NAMALWA (cell line): ENCODE results near the gene UBN2.
A peak's percentile ranks its signal among the peaks of the same experiment; 100 is the strongest.
"Not testable (repeated sequence)": the region's sequence is repeated elsewhere in the genome, so short reads cannot be mapped to it uniquely, and the experiment has no call there.

Source experiments
- DNase-seq: peaks from one replicate; pipeline ENCODE4 v3.0.0-alpha.2; 2015; ENCODE audit warnings: low spot score

The UBN2 gene

DNA sequence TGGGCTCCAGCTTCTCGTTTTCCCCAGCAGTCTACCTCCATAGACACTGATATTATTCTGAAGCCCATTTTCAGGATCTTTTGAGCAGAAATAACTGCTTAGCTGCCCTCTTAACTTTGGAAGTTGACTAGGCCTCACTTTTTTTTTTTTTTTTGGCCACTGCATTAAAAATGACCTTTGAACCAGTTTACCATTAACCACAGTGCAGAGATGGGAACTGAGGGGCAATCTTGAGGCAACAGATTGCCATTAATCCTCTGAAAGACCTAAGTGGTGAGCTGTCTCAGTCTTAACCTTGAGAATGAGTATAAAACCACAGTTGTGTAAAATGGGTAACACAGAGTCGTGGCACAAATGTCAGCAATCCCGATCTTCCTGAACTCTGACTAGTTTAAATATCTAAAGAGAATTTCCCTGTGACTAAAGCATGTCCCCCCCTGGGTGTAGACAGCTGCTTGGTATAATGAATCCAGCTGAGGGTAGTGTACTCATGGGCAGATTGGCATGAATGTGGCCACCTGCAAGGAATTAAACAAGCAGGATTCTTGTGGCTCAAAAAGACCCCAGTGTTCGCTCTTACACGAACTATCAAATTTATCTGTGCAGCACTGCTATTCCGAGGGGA is 64.0 kb downstream of the UBN2 start:
- no peak for DNase-seq

- DNase-seq, result no peak
Observed at GRCh38 chr7:139297795-139298194, 66.8 kb downstream of the UBN2 start.

DNA sequence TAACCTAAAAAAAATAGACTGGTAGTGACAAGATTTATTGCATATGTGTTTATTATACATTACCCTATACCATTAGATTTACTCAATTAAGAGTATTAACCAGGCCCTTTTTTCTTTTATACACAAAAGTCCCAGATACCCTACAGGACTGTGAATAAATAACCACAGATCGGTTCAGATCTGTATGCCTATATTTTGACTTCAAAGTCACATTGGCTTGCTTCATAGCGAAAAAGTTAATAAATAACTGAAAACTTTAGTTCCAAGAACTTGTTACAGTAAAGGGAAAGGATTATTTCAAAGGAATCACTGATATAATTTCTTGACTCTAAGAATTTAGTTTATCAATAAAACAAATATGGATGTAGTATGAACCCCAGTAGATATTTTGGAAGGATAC is 68.3 kb downstream of the UBN2 start:
- no peak for DNase-seq

DNA sequence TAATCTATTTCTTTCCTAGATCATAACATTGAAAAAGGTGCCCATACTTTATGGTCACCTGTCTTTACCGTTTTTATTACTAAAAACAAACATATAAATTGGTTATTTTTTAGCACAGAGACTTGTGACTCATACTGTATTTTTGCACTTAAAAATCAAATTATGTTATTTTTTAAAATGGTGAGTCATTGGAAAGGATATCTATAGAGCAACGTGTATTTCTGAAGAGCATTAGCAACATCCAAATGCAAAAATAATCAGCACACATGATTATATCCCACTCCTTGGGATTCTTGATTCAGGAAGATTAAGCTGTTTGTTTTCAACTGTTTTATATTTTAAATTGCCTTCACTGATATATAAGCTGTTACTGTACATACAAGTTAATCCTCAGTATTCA is 69.4 kb downstream of the UBN2 start:
- no peak for DNase-seq

GRCh38 chr7:139304517-139304916 is 73.5 kb downstream of the UBN2 start:
- no peak for DNase-seq

GRCh38 chr7:139317939-139318505 is 87.0 kb downstream of the UBN2 start:
- DNase-seq, result no peak

DNA sequence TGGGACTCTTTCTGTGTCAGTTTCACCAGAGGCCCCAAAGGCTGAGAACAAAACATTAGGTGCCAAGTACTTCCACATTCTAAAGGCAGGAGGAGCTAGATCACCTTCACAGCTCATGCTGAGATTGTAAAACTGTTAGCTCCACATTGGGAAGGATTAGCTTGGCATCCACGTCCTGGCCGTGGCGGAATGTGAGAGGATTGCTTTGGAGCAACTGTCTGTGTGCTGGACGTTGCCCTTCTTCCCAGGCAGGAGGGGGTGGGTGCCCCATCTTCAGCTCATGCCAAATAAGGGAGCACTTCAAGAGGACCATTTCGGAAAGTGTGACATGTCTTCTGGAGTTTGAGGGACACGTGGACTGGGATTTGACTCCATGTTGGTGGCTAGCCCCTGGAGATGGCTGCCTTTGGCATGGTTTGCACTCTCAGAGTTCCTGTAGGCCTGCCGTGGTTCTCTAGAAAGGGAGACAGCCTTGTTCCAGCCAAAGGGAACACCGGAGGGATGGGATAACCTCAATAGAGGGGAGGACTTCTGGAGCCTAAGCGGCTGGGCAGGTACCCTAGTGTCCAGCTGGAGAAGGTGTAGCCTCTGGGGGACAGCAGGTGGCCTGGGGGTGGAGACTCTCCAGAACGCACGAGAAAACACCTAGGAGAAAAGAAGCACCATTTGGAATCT is 90.2 kb downstream of the UBN2 start:
- peak; percentile 53 for DNase-seq

DNA sequence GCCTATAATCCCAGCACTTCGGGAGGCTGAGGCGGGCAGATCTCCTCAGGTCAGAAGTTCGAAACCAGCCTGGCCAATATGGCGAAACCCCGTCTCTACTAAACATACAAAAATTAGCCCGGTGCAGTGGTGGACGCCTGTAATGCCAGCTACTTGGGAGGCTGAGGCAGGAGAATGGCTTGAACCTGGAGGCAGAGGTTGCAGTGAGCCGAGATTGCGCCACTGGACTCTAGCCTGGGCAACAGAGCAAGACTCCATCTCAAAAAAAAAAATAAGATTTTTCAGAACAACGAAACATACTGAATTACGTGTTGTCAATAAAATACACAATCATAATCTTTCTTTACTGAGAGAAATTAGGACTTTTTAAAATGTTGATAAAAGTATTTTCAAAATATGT is 93.7 kb downstream of the UBN2 start:
- DNase-seq, result not testable (repeated sequence)

DNA sequence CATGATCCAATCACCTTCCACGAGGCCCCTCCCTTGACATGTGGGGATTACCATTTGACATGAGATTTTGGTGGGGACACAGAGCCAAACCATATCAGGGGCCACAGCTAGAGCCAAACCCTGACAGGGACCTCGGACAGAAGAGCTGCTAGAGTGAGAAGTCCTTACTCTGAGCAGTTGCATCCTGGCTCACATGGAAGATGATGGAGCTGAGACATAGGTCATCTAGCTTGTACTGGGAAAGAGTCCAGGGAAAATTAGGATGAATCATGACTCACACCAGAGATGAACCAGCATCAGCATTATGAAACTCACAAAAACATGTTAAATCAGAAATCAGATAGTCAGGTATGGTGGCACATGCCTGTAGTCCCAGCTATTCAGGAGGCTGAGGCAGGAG is 97.3 kb downstream of the UBN2 start:
- no peak for DNase-seq

GRCh38 chr7:139329119-139329518 is 98.1 kb downstream of the UBN2 start:
- no peak for DNase-seq

DNA sequence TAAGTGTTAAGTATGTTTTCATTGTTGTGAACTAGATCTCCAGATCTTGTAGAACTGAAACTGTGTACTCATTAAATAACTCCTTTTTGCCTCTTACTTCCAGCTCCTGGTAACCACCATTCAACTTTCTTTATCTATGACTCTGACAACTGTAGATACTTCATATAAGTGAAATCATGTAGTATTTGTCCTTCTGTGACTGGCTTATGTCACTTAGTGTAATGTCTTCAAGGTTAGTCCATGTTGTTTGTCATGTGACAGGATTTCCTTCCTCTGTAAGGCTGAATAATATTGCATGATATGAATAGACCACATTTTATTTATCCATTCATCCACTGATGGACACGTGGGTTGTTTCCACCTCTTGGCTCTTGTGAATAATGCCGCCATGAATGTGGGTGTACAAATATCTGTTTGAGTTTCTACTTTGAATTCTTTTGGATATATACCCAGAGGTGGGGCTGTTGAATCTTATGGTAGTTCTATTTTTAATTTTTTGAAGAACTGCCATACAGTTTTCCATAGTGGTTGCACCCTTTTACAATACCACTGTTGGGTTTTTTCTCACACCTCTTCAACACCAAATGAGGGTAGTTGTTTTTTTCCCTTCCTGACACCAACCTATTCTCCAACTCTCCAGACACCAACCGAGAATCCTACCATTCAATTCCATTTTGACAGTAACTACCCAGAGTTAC is 99.4 kb downstream of the UBN2 start:
- no peak for DNase-seq

- no peak for DNase-seq
Observed at GRCh38 chr7:139332697-139333359, 101.8 kb downstream of the UBN2 start.

DNA sequence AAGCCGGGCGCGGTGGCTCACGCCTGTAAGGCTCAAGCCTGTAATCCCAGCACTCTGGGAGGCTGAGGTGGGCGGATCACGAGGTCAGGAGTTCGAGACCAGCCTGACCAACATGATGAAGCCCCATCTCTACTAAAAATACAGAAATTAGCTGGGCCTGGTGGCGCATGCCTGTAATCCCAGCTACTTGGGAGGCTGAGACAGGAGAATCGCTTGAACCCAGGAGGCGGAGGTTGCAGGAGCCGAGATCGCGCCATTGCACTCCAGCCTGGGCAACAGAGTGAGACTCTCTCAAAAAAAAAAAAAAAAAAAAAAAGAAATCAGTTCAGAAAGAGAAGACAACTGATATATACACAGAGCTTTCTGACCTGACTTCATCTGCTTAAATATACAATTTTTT is 102.4 kb downstream of the UBN2 start:
- DNase-seq, result not testable (repeated sequence)

- DNase-seq, result no peak
Observed at GRCh38 chr7:139334399-139335150, 103.5 kb downstream of the UBN2 start.

DNA sequence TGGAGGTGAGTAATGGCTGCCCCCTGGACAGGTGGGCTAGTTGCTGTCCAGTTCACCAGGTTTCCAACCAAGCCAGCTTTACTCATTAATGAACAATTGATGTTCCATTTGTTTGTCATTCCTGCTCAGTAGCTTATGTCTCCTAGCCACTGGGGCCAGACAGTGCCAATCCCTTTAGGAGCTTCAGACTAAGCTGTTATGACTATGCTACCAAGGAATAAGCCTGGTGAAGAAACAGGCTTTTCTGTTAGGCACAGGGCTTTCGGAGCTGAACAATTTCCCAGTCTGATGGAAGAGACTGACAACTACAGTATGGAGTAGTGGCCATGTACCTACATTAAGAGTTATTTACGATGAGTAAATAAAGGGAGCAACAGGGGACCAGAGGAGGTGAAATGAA is 108.0 kb downstream of the UBN2 start:
- DNase-seq, result no peak

GRCh38 chr7:139339698-139340036 is 108.6 kb downstream of the UBN2 start:
- no peak for DNase-seq

DNA sequence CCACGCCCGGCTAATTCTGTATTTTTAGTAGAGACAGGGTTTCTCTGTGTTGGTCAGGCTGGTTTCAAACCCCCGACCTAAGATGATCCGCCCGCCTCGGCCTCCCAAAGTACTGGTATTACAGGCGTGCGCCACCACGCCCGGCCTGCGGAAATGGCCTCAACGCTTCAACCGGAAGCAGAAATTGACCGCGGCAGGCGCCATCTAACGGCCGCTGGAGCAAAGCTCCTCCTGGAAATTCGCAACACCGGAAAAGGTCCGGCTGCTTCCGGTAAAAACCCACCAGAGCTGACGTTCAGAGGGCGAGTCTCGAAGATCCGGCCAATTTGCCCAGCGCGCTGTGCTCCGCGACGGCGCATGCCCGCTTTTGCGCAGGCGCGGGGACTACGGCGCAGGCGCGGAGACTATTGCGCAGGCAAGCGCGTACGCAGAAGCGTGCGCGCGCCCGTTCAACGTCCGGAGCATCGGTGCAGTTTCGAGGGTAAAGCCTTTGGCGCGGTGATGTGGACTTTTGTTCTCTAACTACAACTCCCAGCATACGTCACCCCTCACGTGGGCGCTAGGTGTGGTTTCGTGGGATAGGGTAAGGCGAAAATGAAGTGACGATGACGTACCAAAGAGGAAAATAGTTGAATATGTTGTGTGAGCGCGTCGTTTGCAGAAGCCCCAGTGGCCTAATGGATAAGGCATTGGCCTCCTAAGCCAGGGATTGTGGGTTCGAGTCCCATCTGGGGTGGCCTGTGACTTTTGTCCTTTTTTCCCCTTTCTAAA is 109.2 kb downstream of the UBN2 start:
- peak; percentile 100 for DNase-seq

DNA sequence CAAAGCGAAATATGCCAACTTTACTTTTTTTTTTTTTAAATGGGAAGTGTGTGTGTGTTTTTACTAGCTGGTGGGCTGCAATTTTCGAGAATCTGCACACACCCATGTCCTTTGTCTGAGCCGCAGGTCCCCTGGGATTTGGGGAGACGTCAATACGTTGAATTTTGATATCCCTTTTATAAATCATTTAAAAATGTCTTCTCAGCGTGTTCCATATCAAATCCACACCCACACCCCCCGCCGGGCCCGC is 109.7 kb downstream of the UBN2 start:
- no peak for DNase-seq

DNA sequence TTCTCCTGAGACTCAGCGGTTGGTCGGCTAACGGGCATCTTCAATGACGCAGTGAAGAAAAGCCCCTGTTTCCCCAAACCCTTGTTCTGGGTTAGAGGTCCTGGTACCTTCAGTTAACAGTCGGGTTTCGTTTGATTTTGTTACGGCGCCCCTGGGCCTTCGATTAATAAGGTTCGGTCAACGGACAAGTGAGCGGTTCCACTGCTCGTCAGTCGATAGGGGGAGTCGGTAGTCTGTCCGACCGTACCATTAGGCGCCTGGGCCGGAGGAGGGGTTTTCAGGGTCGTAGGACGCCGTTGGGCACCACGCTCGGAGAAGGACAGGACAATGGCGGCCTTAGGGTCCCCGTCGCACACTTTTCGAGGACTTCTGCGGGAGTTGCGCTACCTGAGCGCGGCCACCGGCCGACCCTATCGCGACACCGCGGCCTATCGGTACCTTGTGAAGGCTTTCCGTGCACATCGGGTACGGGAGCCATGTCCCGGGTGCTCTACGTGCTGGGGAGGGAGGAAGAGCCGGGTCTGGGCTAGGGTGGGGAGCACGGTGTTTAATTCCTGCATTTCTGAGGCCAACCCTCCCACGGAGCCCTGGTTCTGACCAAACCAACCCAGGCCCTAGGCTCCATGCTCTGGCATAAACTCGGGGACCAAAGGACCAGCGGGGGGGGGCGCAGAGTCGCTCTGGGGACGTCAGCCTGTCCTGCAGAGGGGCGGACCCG is 110.2 kb downstream of the UBN2 start, which contains the start of gene FMC1:
Gene FMC1, plus strand, starts transcription at position 280 of the 718 bp plus-strand sequence. Its CDS starts 48 bp downstream, at position 328.
- peak; percentile 96 for DNase-seq

GRCh38 chr7:139341776-139342226 is 110.8 kb downstream of the UBN2 start:
- DNase-seq, result no peak

DNA sequence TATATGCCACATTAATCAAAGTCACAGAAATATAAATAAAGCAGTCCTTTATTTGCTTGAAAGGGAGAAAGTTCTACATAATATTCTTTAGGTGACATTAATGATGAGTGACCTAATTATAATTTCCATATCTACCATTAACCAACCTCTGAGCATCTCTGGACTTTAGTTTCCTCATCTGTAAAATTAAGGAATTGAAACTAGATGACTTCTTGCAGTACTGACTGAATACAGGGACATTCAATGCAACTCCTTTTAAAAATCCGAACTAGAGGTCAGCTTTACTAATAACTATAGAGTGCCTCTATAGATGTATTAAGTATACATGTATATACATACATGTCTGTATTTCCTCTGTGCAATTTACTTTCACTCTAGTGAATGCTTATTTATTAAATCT is 114.0 kb downstream of the UBN2 start:
- DNase-seq, result peak; percentile 52
